Stimulated activated naive CD8-positive, alpha-beta T cell treated with anti-CD3 and anti-CD28 coated beads, Interleukin-15, Interleukin-2, amounts not matched to agents 100 U/mL and 50 U/mL, for 24 hours (primary cell): ENCODE results near the gene N4BP3.
A peak's percentile ranks its signal among the peaks of the same experiment; 100 is the strongest.
"Not testable (repeated sequence)": the region's sequence is repeated elsewhere in the genome, so short reads cannot be mapped to it uniquely, and the experiment has no call there.

ENCODE experiments used
- ATAC-seq: fragments of 150-1000 bp; cut with Tn5 transposase; one replicate; pipeline ENCODE4 v1.10.0; 2021
- DNase-seq: peaks from one replicate; pipeline ENCODE4 v3.0.0; 2021

N4BP3 gene

GRCh38 chr5:178113141-178113787 is at the start of gene N4BP3:
Gene N4BP3 (plus strand): TSS chr5:178113532. CDS start chr5:178119584, 6,052 bp downstream.
- peak; percentile 70 for ATAC-seq
- peak; percentile 90 for DNase-seq

DNA sequence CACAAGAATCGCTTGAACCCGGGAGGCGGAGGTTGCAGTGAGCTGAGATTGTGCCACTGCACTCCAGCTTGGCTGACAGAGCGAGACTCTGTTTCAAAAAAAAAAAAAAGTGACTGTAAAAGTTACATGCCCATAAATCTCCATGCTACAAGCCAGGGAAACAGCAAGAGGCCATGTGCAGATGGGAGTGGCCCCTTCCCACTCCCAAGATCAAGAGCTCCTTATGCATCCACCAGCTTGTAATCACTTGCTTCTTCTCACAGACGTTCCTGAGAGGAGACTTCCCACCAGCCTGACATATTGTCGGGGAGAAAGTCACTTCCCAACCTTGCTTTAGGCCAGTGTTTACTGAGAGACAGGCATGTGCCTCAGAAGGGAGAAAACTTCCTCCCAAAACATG is 45.6 kb upstream of the N4BP3 start:
- ATAC-seq: no peak

GRCh38 chr5:178068293-178068692 is 45.0 kb upstream of the N4BP3 start:
- ATAC-seq: peak; percentile 19
- DNase-seq: no peak

More for the DNA sequence above, 45.6 kb upstream of the N4BP3 start:
- no peak for DNase-seq

GRCh38 chr5:178069909-178070308 is 43.4 kb upstream of the N4BP3 start:
- DNase-seq: peak; percentile 57
- ATAC-seq: peak; percentile 45

GRCh38 chr5:178071108-178071507 is 42.2 kb upstream of the N4BP3 start:
- DNase-seq (no peak), ATAC-seq (no peak)

- no peak for DNase-seq
- no peak for ATAC-seq
These were observed 40.6 kb upstream of the N4BP3 start for GRCh38 chr5:178072749-178073148.

DNA sequence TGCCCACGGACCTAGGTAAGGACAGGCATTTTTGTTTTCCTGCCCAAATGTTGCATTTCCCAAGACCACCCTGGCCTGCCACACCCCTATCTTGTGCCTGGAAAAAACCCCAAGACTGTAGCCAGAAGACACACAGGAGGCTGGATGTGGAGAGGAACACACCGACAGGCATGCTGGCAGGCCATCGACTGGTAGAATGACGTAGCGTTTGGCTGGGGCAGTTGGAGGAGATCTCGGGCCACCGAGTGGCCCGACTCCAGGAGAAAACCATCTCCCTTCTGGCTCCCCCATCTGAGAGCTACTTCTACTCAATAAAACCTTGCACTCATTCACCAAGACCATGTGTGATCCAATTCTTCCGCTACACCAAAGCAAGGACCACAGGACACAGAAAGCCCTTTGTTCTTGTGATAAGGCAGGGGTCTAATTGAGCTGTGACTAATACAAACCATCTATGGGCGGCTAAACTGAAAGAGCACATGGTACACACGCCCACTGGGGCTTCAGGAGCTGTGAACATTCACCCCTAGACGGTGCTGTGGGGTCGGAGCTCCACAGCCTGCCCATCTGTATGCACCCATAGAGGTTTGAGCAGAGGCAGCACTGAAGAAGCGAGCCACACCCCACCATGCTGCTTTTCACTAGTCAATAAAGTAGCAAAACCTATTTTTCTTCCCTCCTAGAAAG is 38.9 kb upstream of the N4BP3 start:
- ATAC-seq: peak; percentile 58
- peak; percentile 24 for DNase-seq

DNA sequence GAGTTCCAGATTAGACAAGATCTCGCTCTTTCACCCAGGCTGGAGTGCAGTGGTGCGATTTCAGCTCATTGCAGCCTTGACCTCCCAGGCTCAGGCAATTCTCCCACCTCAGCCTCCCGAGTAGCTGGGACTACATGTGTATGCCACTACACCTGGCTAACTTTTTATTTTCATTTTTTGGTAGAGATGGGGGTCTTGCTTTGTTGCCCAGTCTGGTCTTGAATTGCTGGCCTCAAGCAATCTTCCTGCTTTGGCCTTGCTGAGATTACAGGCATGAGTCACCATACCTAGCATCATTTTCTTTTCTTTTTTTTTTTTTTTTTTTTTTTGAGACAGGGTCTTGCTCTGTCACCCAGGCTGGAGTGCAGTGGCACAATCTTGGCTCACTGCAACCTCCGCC is 36.4 kb upstream of the N4BP3 start:
- not testable (repeated sequence) for ATAC-seq, DNase-seq

DNA sequence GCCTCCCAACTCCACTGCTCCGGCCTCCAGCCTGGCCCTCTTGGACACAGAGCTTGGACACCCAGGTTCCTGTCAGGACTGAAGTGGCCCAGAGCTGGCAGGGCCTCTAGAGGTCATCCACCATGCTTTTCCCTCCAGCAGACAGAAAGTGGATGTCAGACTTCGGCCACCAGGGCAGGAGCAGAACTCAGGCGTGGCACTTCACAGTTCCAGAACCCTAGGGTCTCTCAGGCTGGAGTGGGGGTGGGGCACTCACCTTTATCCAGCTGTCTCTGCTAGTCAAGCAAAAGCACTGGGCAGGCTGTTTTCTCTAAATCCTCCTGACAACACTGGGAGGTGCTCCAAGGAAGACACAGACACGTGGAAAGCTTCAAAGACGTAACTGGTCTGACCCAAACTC is 35.6 kb upstream of the N4BP3 start:
- DNase-seq (no peak), ATAC-seq (no peak)

DNA sequence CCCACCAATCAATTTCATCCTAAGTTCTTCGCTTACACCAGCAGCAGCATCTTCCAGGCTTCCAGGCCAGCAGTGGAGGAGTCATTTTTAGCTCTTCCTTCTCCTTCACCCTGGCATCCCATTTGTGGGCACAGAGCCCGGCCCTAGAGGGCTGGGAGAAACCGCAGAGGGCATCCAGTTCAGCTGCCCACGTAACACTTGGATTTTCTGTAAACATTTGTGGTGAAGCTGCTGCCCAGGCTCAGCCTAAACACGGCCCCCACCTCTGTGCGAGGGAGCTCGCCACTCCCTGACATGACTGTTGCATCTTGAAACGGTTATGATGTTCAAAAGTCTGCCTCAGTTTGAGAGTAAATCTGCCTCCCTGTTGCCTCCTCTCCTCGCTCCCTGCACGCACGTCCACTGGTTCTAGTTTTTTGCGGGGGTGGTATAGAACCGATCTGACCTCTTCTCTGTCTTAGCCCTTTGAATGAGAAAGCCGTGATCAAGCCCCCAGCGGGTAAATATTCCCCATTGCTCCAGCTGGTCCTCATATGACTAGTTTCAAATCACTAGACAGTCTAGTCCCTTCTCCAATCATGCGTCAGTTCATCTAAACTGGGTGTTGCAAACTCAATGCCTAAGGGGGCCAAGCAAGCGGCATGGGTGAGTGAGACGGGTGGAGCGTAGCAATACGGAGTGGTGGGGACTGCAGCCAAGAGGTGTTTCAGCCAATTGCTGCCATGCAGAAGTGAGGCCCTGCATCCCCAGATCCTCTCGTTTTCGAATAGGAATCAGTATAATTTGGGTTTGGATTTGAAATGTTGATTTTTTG is 34.9 kb upstream of the N4BP3 start:
- DNase-seq (no peak), ATAC-seq (no peak)

DNA sequence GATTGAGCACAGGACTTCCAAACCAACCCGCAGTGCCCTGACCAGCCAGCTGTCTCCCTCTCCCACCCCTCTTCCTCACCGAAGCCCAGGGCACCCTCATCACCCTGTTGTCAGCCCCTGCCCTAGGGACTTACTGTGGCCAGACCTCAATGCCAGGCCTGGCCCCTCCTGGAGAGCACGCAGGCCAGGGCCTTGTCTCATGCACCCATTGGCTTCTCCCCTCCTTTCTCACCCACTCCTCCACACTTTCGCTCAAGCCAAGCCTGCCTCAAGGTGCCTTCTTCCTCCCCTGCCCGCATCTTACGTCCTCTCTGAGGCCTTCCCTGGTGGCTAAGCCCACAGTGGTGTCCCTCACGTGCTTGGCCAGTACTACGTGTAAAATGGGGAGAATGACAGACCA is 33.3 kb upstream of the N4BP3 start:
- DNase-seq (no peak), ATAC-seq (no peak)

DNA sequence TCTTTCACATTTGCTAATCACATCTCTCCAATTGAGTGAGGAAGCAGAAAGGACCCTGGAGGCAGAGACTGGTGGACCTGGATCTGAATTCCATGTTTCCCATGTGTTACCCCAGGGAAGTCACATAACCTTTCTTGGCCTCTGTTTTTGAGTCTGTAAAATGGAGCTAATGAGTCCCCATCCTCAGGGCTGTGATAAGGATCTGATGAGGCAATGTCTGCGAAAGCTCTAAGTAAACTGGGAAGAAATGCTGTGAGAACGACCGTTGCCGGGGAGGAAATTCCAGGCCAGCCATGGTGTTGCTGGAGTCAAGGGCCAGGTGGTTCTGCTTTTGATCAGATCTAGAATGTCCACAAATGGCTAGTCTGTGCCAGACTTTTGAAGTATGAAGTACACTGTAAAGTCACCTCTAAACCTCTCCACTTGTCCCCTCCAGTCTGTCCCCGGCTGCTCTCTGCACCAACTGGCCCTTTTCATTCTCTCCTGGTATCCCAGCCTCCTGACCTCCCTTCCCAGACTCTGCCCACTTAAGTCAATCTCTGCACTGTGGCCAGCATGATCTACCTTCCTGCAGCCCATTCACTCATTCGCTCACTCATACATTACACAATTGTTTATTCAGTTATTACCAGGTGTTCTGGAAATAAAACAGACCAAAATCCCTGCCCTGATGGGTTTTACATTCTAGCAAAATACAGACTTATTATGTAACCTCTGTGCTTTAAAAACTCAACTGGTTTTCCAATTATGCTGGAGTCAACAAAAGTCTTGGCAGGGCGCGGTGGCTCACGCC is 32.5 kb upstream of the N4BP3 start:
- DNase-seq (no peak), ATAC-seq (no peak)

DNA sequence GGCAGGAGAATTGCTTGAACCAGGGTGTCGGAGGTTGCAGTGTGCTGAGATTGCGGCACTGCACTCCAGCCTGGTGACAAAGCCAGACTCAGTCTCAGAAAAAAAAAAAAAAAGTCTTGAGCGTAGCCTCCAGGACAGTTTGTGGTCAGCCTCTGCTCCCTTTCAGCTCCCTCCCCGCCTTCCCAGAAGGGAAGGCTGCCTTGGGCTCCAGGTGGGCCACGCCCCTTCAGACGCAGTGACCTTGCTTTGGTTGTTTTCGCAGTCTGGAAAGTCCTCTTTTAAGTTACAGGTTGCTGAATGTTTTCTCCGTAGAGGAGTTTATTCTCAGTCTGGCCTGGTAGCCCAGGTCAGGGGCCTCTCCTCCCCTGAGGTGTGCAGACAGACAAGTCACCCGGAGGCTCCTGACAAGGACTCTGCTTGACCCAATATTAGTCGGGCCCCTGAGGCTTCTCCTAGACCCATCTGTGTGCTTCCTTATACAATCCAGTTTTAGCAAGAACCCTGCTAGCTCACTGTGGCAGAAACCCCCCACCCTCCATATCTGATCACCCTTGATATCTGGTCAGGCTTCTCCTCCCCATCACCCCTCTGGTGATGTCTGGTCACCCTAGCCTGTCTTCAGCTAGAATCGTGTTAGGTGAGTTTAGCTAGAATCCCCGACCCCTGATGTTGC is 31.6 kb upstream of the N4BP3 start:
- no peak for DNase-seq
- no peak for ATAC-seq

GRCh38 chr5:178083922-178084321 is 29.4 kb upstream of the N4BP3 start:
- no peak for DNase-seq
- no peak for ATAC-seq

GRCh38 chr5:178085316-178085715 is 28.0 kb upstream of the N4BP3 start:
- no peak for DNase-seq
- ATAC-seq: no peak

DNA sequence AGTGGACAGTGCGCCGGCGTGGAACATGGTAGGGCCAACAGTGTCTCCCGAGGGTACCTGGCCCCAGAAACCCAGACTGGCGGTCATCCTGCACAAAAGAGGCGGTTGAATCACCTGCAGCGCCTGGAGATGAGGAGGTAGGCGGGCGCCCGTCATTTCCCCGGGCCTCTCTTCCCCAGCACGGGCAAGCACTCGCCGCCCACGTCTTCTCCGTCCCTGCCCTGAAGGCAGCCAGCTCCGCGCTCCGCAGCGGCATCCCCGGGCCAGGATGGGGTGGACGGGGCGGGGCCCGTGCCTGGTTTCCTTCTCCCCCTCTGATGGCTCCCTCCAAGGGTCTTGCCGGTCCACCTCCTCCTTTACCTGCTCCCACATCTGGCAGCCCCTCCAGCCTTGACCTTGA is 27.1 kb upstream of the N4BP3 start:
- DNase-seq: no peak

DNA sequence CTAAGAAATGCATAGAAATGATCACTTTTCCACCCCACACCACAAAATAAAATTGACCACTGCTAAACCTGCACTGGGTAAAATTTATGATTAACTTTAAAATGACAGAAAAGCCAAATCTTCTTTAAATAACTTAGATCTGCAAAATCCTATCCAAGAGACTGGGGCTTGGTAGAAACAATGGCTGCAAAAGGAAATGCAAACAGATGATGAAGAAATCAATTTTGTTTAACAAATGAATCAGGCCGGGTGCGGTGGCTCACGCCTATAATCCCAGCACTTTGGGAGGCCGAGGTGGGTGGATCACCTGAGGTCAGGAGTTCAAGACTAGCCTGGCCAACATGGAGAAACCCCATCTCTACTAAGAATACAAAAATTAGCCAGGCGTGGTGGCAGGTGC is 26.1 kb upstream of the N4BP3 start:
- not testable (repeated sequence) for ATAC-seq, DNase-seq

More for the DNA sequence above, 27.1 kb upstream of the N4BP3 start:
- no peak for ATAC-seq

GRCh38 chr5:178090856-178091255 is 22.5 kb upstream of the N4BP3 start:
- ATAC-seq (no peak), DNase-seq (no peak)

GRCh38 chr5:178093134-178093533 is 20.2 kb upstream of the N4BP3 start:
- DNase-seq (no peak), ATAC-seq (no peak)

- DNase-seq: no peak
- ATAC-seq: no peak
These were observed 19.0 kb upstream of the N4BP3 start for GRCh38 chr5:178094345-178094744.

DNA sequence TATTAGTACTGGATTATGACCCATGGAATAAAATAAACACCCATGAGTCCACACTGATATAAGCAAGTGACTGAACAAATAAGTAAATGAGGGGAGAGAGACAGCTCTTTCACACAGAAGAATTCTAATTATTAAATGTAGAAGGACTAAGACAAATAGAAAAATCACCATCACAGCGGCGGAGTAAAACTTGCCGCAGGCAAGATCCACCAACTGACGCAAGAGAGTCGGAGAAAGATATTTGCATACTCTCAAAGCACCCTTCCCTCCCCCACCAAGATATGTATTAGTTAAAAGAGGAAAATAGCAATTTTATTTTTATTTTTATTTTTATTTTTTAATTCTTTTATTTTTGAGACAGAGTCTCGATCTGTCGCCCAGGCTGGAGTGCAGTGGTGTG is 14.6 kb upstream of the N4BP3 start:
- DNase-seq (no peak), ATAC-seq (no peak)

- DNase-seq: no peak
- no peak for ATAC-seq
These were observed 9.7 kb upstream of the N4BP3 start for GRCh38 chr5:178103612-178104011.
